H1 (cell line): Measurements from ENCODE around the gene ACVR1. TPM values are rescaled to one million over a fixed set of nuclear protein-coding genes. Genes with fewer than 3 reads are reported as not detected.

Experiments
- CTCF ChIA-PET: fragments of 300-600 bp; sonication (Branson Sonifier 250); formaldehyde crosslinking; loops from one replicate; lab custom pipeline; 2021; ENCODE audit not compliant: partially characterized antibody; lab: Charles Lee
- POLR2A ChIA-PET: fragments of 300-600 bp; sonication (Branson Sonifier 250); formaldehyde crosslinking; loops from one replicate; lab custom pipeline; 2021; ENCODE audit warnings: inconsistent platforms; ENCODE audit not compliant: partially characterized antibody; lab: Charles Lee
- DNase-seq, 2 experiments: peaks; one replicate each; pipeline versions ENCODE4 v3.0.0 to v3.0.0-alpha.2; 2010 to 2022; ENCODE audit warnings: low spot score in 2 of 2, low read depth in 1 of 2, mixed read lengths in 1 of 2
- FAIRE-seq: peaks from 2 replicates; lab custom pipeline; 2011; peaks lifted over from hg19 to GRCh38; lab: Jason Lieb, UNC
- H2AFZ ChIP-seq: 2 replicates; pipeline ENCODE4 v1.8.1; 2012; ENCODE audit warnings: low read length, inconsistent platforms
- H2AK5ac ChIP-seq: 2 replicates; pipeline ENCODE4 v1.6.1; 2013; ENCODE audit warnings: low read depth, low read length
- H2BK120ac ChIP-seq: replicated peaks from 2 replicates; pipeline ENCODE3; 2013; ENCODE audit warnings: low read depth, low read length, inconsistent platforms
- H2BK12ac ChIP-seq: 2 replicates; pipeline ENCODE4 v1.6.1; 2013; ENCODE audit warnings: low read depth, low read length
- H2BK15ac ChIP-seq: 2 replicates; pipeline ENCODE4 v1.6.1; 2013; ENCODE audit warnings: low read length
- H2BK20ac ChIP-seq: 2 replicates; pipeline ENCODE4 v1.6.1; 2013; ENCODE audit warnings: low read length
- H2BK5ac ChIP-seq: 2 replicates; pipeline ENCODE4 v1.6.1; 2013; ENCODE audit warnings: low read depth, low read length
- H3K14ac ChIP-seq: 2 replicates; pipeline ENCODE4 v1.6.1; 2013; ENCODE audit warnings: inconsistent platforms; ENCODE audit not compliant: insufficient read length
- H3K18ac ChIP-seq: 2 replicates; pipeline ENCODE4 v1.6.1; 2013; ENCODE audit warnings: low read length; ENCODE audit errors: extremely low read depth
- H3K23ac ChIP-seq: 2 replicates; pipeline ENCODE4 v1.6.1; 2013; ENCODE audit warnings: inconsistent platforms; ENCODE audit not compliant: insufficient read length
- H3K23me2 ChIP-seq: 2 replicates; pipeline ENCODE4 v1.6.1; 2013; ENCODE audit warnings: low read depth, low read length
- H3K27ac ChIP-seq: 2 replicates; pipeline ENCODE4 v1.6.1; 2011; ENCODE audit warnings: low read depth, low read length, inconsistent platforms
- H3K27me3 ChIP-seq, 4 experiments: replicated peaks in 1 of 4; 1 replicate in 1 of 4; 2 replicates in 3 of 4; pipeline versions ENCODE4 v1.6.1 to v1.8.1; 2011 to 2013; ENCODE audit warnings: low read length in 3 of 4, mild to moderate bottlenecking in 3 of 4, inconsistent platforms in 2 of 4, mixed read lengths in 2 of 4, moderate library complexity in 1 of 4; ENCODE audit not compliant: control insufficient read depth in 3 of 4, insufficient read depth in 3 of 4; ENCODE audit errors: extremely low read depth in 1 of 4
- H3K36me3 ChIP-seq, 4 experiments: 2 replicates each; pipeline versions ENCODE4 v1.6.1 to v1.8.1; 2011 to 2013; ENCODE audit warnings: mild to moderate bottlenecking in 4 of 4, low read length in 3 of 4, moderate library complexity in 2 of 4, control low read depth in 1 of 4, inconsistent platforms in 1 of 4; ENCODE audit not compliant: insufficient read depth in 4 of 4, control insufficient read depth in 2 of 4
- H3K4ac ChIP-seq: replicated peaks from 2 replicates; pipeline ENCODE3; 2013; ENCODE audit warnings: low read length, low read depth, mixed read lengths, inconsistent platforms; ENCODE audit not compliant: insufficient read length
- H3K4me1 ChIP-seq, 4 experiments: replicated peaks in 1 of 4; 1 replicate in 1 of 4; 2 replicates in 3 of 4; pipeline versions ENCODE4 v1.6.1 to v1.8.1; 2011 to 2013; ENCODE audit warnings: low read length in 3 of 4, inconsistent platforms in 2 of 4, mixed read lengths in 1 of 4; ENCODE audit not compliant: insufficient read depth in 4 of 4, control insufficient read depth in 3 of 4
- H3K4me2 ChIP-seq, 2 experiments: 2 replicates each; pipeline versions ENCODE4 v1.6.1 to v1.8.1; 2011 to 2013; ENCODE audit warnings: low read depth in 2 of 2, low read length in 2 of 2, control low read depth in 1 of 2, inconsistent platforms in 1 of 2, mild to moderate bottlenecking in 1 of 2; ENCODE audit not compliant: insufficient read depth in 1 of 2
- H3K4me3 ChIP-seq, 4 experiments: fragments of 200-600, 300-600 bp in 1 of 4; sonication (generic), shearing (Covaris generic), sonication (Bioruptor Twin) in 1 of 4; 2 replicates each; pipeline versions ENCODE4 v1.5.1 to v1.8.1; 2011 to 2016; ENCODE audit warnings: low read length in 4 of 4, low read depth in 3 of 4, control low read depth in 2 of 4, inconsistent platforms in 2 of 4, mild to moderate bottlenecking in 2 of 4, mixed read lengths in 1 of 4, moderate library complexity in 1 of 4; ENCODE audit not compliant: insufficient read depth in 2 of 4; ENCODE audit errors: extremely low read depth in 1 of 4
- H3K56ac ChIP-seq: replicated peaks from 2 replicates; pipeline ENCODE3; 2013; ENCODE audit warnings: low read depth, mild to moderate bottlenecking, mixed read lengths, low read length, inconsistent platforms; ENCODE audit not compliant: insufficient read length
- H3K79me1 ChIP-seq: 2 replicates; pipeline ENCODE4 v1.6.1; 2013; ENCODE audit warnings: low read depth, low read length, control low read depth
- H3K79me2 ChIP-seq, 2 experiments: 2 replicates each; pipeline versions ENCODE4 v1.6.1 to v1.8.1; 2012 to 2013; ENCODE audit warnings: low read length in 2 of 2, mild to moderate bottlenecking in 2 of 2, inconsistent platforms in 1 of 2; ENCODE audit not compliant: insufficient read depth in 2 of 2, control insufficient read depth in 1 of 2
- H3K9ac ChIP-seq, 4 experiments: replicated peaks in 1 of 4; 1 replicate in 1 of 4; 2 replicates in 3 of 4; pipeline versions ENCODE4 v1.6.1 to v1.8.1; 2011 to 2013; ENCODE audit warnings: low read depth in 3 of 4, low read length in 3 of 4, control low read depth in 2 of 4, mild to moderate bottlenecking in 2 of 4, moderate library complexity in 2 of 4, inconsistent platforms in 1 of 4; ENCODE audit errors: extremely low read depth in 1 of 4
- H3K9me3 ChIP-seq, 2 experiments: 2 replicates each; pipeline versions ENCODE4 v1.6.1 to v1.8.1; 2012 to 2013; ENCODE audit warnings: mild to moderate bottlenecking in 2 of 2, moderate library complexity in 2 of 2, control low read depth in 1 of 2, inconsistent platforms in 1 of 2, low read depth in 1 of 2, low read length in 1 of 2, mixed read lengths in 1 of 2; ENCODE audit not compliant: insufficient read depth in 2 of 2
- H4K20me1 ChIP-seq, 2 experiments: replicated peaks in 1 of 2; 2 replicates each; pipeline versions ENCODE3 to v1.8.1; 2011 to 2013; ENCODE audit warnings: inconsistent platforms in 2 of 2, low read length in 2 of 2, mild to moderate bottlenecking in 1 of 2; ENCODE audit not compliant: insufficient read depth in 2 of 2, control insufficient read depth in 1 of 2
- H4K5ac ChIP-seq: 2 replicates; pipeline ENCODE4 v1.6.1; 2013; ENCODE audit warnings: low read length, low read depth, mixed read lengths, inconsistent platforms; ENCODE audit not compliant: insufficient read length
- H4K8ac ChIP-seq: 2 replicates; pipeline ENCODE4 v1.8.0; 2013; ENCODE audit warnings: mild to moderate bottlenecking, moderate library complexity, low read length, inconsistent platforms; ENCODE audit not compliant: insufficient read depth; ENCODE audit errors: extremely low read depth
- H4K91ac ChIP-seq: replicated peaks from 2 replicates; pipeline ENCODE3; 2013; ENCODE audit warnings: low read length, mixed read lengths, inconsistent platforms; ENCODE audit not compliant: insufficient read length
- EP300 ChIP-seq, 2 experiments: IDR thresholded peaks; 1 replicate in 1 of 2; 2 replicates in 1 of 2; pipeline ENCODE4 v1.6.1; 2011 to 2012; ENCODE audit warnings: low read depth in 2 of 2, low read length in 2 of 2, mild to moderate bottlenecking in 2 of 2, borderline replicate concordance in 1 of 2, inconsistent platforms in 1 of 2, moderate library complexity in 1 of 2
- JUN ChIP-seq: IDR thresholded peaks from 2 replicates; pipeline ENCODE4 v1.6.1; 2011; ENCODE audit warnings: low read depth, mild to moderate bottlenecking, improper control_type of control experiment, low read length
- SAP30 ChIP-seq: fragments of 300-600 bp; sonication (generic); IDR thresholded peaks from 2 replicates; pipeline ENCODE4 v1.7.1; 2012; ENCODE audit warnings: low read length, moderate library complexity, mild to moderate bottlenecking, inconsistent platforms; ENCODE audit not compliant: insufficient read depth, insufficient replicate concordance
- WGBS, 2 experiments: shearing (Covaris generic) in 1 of 2; methylation state at CpG; one replicate each; pipeline versions ENCODE4 v1.1.6 to v1.1.7; 2013 to 2015; ENCODE audit warnings: low lambda C conversion rate in 2 of 2, mixed read lengths in 2 of 2, inconsistent platforms in 1 of 2, low coverage in 1 of 2, missing lambda C conversion rate in 1 of 2; ENCODE audit not compliant: insufficient replicate concordance in 2 of 2, insufficient coverage in 1 of 2, insufficient read length in 1 of 2; ENCODE audit errors: extremely low coverage in 1 of 2, missing lambda C conversion rate in 1 of 2; 5-methylcytosine and 5-hydroxymethylcytosine counted together
- polyA plus RNA-seq, 7 experiments: library from polyadenylated mRNA; depleted of rRNA in 3 of 7; stranded (reverse) in 5 of 7; unstranded in 2 of 7; fragments of >200 nt in 5 of 7; fragments of 200-250 nt in 2 of 7; gene quantifications; 1 replicate in 5 of 7; 2 replicates in 1 of 7; 4 replicates in 1 of 7; pipeline versions ENCODE4 v1.2.1 to v1.2.3, GENCODE V29; 2011 to 2013; ENCODE audit warnings: missing spikeins in 2 of 7, mixed read lengths in 2 of 7
- total RNA-seq: library from RNA; stranded (reverse); fragmentation: NEBNext Ultra II Directional; extraction: Animal tissue kit (Norgen Biotek cat#: 25700); gene quantifications from 2 replicates; pipeline ENCODE4 v1.2.1, GENCODE V29; 2021

The ACVR1 gene
- total and polyA plus RNA-seq, 2 of the 8 experiments (the other 6 are each of a cell fraction or from before 2014, with no cell fraction given): 8.5 to 17.7 TPM

GRCh38 chr2:157853820-157854219 is 22.3 kb downstream of the ACVR1 start:
- no peak overlapping the region for H4K5ac ChIP-seq
- no peak for TF ChIP-seq SAP30
- no peak for TF ChIP-seq JUN
- TF ChIP-seq EP300 (IDR thresholded peaks at IDR 0.05; ENCODE audit: borderline replicate concordance in 1 of 2, low read depth in 2 of 2, low read length in 2 of 2): no peak
- TF ChIP-seq, all 59 proteins: peak for 0
- Histone ChIP-seq H3K4me3 (no peak overlapping the region), H3K56ac (no peak overlapping the region), H2AFZ (no peak overlapping the region), H2BK120ac (no peak overlapping the region), H3K79me1 (no peaks in the 10 kb centered on the region), H3K4ac (no peak overlapping the region), H3K27ac (no peak overlapping the region), H3K79me2 (peaks cover 0 to 2% of the 10 kb centered on the region in 2 experiments; a peak in 1 of 4 replicates), H3K27me3 (no peaks in the 10 kb centered on the region), H3K23ac (no peak overlapping the region), H3K23me2 (no peaks in the 10 kb centered on the region), H3K9ac (no peak overlapping the region), H3K36me3 (no peaks in the 10 kb centered on the region), H4K20me1 (peaks cover 0 to 2% of the 10 kb centered on the region in 2 experiments), H2BK20ac (no peak overlapping the region), H2BK12ac (no peak overlapping the region), H2BK5ac (no peak overlapping the region), H2BK15ac (no peak overlapping the region), H3K18ac (no peak overlapping the region), H4K8ac (no peak overlapping the region), H4K91ac (no peak overlapping the region), H3K14ac (no peak overlapping the region), H2AK5ac (no peak overlapping the region), H3K4me2 (no peak overlapping the region), H3K4me1 (no peaks in the 10 kb centered on the region), H3K9me3 (no peaks in the 10 kb centered on the region)
- POLR2A ChIA-PET: interaction anchor here (1.3 kb wide), 1 partner anchor 10 kb away, joined by 7 read pairs; no protein-coding TSS in a partner anchor
- CTCF ChIA-PET: interaction anchor here (0.7 to 1.5 kb wide), 6 partner anchors 15 to 551 kb away, joined by 3 to 6 read pairs (median 3); no protein-coding TSS in a partner anchor
- 92% methylated on average over 3 of the region's 3 CpGs; no CpG with 5 or more reads in 1 of the 2 experiments for WGBS, 2 experiments
- no peak for DNase-seq
- FAIRE-seq: no peak
